Epithelial cell of proximal tubule (primary cell): Measurements from ENCODE around the gene PTH. TPM values are rescaled to one million over a fixed set of nuclear protein-coding genes. Genes with fewer than 3 reads are reported as not detected.

Experiments
- DNase-seq: peaks from one replicate; pipeline ENCODE4 v3.0.0-alpha.2; 2011; ENCODE audit warnings: low read depth
- H3K4me3 ChIP-seq: 2 replicates; pipeline ENCODE4 v1.5.1; 2011; ENCODE audit warnings: low read depth, mild to moderate bottlenecking, low read length
- total RNA-seq: library from RNA; depleted of rRNA; stranded (reverse); fragments of >200 nt; gene quantifications from 2 replicates; pipeline ENCODE4 v1.2.3, GENCODE V29; 2015
- TF ChIP-seq, protein P1 (sequence below): conservative IDR thresholded peaks from 2 replicates; pipeline ENCODE4 v1.5.1; 2012; ENCODE audit warnings: low read depth, mild to moderate bottlenecking, low read length

PTH gene
- total RNA-seq, 1 donor from 2014 or later = not detected

DNA sequence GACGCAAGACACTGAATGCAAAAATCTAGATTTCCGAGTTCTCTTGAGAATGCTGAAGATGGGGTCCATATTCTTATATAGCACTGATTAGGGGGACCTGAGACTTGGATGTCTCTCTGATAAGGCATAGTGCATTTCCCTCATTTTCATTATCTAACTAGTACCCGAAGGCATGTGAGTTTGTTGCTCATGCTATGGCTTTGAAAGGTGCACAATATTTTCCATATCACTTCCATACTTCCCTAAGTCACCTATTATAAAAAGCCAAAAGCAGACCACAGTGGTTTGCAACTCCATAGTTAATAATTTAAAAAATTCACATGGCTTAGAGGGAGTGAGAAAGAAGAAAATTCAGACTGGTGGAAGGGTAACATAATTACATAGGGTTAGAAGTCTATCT lies 34.5 kb downstream of the PTH start:
- peak overlapping the region; percentile 89 for H3K4me3 ChIP-seq
- TF ChIP-seq, protein P1, sequence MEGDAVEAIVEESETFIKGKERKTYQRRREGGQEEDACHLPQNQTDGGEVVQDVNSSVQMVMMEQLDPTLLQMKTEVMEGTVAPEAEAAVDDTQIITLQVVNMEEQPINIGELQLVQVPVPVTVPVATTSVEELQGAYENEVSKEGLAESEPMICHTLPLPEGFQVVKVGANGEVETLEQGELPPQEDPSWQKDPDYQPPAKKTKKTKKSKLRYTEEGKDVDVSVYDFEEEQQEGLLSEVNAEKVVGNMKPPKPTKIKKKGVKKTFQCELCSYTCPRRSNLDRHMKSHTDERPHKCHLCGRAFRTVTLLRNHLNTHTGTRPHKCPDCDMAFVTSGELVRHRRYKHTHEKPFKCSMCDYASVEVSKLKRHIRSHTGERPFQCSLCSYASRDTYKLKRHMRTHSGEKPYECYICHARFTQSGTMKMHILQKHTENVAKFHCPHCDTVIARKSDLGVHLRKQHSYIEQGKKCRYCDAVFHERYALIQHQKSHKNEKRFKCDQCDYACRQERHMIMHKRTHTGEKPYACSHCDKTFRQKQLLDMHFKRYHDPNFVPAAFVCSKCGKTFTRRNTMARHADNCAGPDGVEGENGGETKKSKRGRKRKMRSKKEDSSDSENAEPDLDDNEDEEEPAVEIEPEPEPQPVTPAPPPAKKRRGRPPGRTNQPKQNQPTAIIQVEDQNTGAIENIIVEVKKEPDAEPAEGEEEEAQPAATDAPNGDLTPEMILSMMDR = no peak
- no peak for DNase-seq

DNA sequence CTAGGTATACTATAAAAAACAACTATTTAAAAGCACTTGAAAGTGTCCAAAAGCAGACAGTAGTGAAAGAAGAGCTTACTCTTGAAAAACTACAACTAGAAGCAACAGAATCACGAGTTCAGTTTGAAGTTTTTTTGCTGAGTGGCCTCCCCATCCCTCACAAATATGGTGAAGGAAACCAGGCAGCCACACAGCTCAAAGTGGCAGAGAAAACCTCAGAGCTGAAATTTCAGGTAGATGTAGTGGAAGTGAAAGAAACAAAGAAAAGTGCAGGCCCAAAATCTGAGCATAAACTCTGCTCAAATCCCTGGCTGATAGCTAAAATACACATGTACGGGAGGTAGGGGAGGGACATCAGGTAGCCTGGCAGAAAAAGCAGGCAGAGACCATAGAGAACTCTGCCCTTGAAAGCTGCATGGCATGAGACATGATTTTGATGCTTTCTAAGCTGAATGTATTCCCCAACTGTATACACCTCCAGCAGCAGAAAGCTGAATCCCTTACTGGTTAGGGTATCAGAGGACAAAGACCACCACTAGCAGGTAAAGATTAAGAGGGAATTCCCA lies 44.9 kb downstream of the PTH start:
- DNase-seq = no peak
- TF ChIP-seq, protein P1 = no peak
- no peak overlapping the region for H3K4me3 ChIP-seq

DNA sequence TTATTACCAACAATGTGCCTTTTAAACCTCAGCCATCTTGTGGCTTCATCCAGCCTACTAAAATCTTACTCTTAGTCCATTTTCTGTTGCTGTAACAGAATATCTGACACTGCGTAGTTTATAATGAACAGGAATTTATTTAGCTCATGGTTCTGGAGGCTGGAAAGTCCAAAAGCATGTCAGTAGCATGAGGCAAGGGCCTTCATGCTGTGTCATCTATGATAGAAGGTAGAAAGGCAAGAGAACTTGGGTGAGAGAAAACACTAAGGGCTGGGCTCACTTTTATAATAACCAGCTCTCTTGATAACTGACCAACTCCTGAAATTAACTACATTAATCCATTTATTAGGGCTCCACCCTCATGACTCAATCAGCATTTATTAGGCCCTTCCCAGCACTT lies 46.3 kb downstream of the PTH start:
- no peak overlapping the region for H3K4me3 ChIP-seq
- no peak for DNase-seq
- TF ChIP-seq, protein P1 = no peak

DNA sequence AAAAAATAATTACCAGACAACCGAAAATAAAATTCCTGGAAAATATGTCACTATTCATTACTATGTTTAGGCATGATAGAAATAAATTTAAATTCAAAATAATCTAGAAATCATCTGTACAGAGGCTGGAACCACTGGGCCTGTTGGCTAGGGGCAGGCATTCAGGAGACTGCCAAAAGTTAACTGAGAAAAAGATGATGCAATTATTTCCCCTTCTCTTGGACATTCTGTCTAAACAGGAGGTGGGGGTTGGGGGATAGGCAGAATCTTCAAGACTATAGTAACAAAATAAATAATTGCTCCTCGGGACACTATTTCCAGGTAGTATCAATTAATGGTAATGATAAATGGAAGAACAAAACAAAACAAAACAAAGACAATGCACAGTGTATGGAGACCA lies 46.9 kb downstream of the PTH start:
- DNase-seq = no peak
- TF ChIP-seq, protein P1 = no peak
- no peak overlapping the region for H3K4me3 ChIP-seq

DNA sequence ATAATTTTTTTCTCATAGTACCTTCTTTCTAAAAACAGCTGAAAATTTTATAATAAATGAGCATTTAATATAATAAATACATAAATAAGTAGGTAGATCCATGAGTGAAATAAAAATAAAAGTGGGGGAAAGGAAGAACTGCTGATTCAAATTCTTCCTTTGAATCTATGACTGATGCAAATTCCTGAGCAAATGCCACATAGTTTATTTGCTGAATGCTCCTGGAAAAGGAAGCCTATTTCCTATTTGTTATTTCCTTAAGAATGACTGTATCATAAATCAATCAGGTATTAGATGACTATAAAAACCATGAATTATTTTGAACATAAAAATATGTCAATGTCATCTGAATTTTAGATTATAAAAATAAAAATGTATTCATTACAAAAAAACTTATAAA lies 49.4 kb downstream of the PTH start:
- TF ChIP-seq, protein P1 = no peak
- no peak overlapping the region for H3K4me3 ChIP-seq
- no peak for DNase-seq

DNA sequence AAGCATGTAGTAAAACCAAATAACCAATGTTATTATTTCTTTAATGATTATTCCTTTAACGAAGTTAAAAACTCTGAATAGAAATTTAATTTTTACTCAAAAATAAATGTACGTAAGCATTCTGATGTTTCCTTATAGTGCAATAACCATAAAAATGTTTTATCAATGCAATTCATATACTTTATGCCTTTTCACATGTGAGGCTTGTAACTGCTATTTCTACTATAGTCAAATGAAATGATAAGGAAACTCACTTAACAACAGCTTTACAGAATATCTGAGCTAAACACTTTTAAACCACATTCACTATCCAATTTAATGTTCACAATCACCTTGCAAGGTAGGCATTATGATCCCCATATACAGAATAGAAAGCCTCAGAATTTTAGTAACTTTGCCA lies 50.2 kb downstream of the PTH start:
- no peak for DNase-seq
- TF ChIP-seq, protein P1 = no peak
- H3K4me3 ChIP-seq = no peak overlapping the region

Other genes with a start within 250 kb of the PTH start
- gene BMAL1, start 218.2 kb downstream of the PTH start, total RNA-seq = 8.5 and 10.3 TPM in 2 replicates
- gene BTBD10, start 32.8 kb downstream of the PTH start, total RNA-seq = 54.5 and 55.5 TPM in 2 replicates
- gene FAR1, start 172.7 kb upstream of the PTH start, total RNA-seq = 23.2 and 31.3 TPM in 2 replicates